Type B pancreatic cell (in vitro differentiated cells): ENCODE results near the gene SUCO. TPM values are rescaled to one million over a fixed set of nuclear protein-coding genes. Genes with fewer than 3 reads are reported as not detected.
A peak's percentile ranks its signal among the peaks of the same experiment; 100 is the strongest.

Experiments used
- DNase-seq: peaks from one replicate; pipeline ENCODE4 v3.0.0; 2021; ENCODE audit warnings: mixed read lengths; ENCODE audit not compliant: unreplicated experiment; ENCODE audit errors: extremely low spot score
- H3K27ac Mint-ChIP-seq: 2 replicates; pipeline ENCODE4 v1.8.0; 2021; ENCODE audit warnings: mild to moderate bottlenecking, mixed read lengths
- H3K27me3 Mint-ChIP-seq: 2 replicates; pipeline ENCODE4 v1.8.0; 2021; ENCODE audit warnings: mixed read lengths
- H3K36me3 Mint-ChIP-seq: 2 replicates; pipeline ENCODE4 v1.8.0; 2021; ENCODE audit warnings: mixed read lengths
- H3K4me1 Mint-ChIP-seq: one replicate; pipeline ENCODE4 v1.8.0; 2021; ENCODE audit warnings: mixed read lengths; ENCODE audit not compliant: unreplicated experiment
- H3K4me3 Mint-ChIP-seq: 2 replicates; pipeline ENCODE4 v1.8.0; 2021; ENCODE audit warnings: mild to moderate bottlenecking, mixed read lengths
- H3K9me3 Mint-ChIP-seq: 2 replicates; pipeline ENCODE4 v1.8.0; 2021; ENCODE audit warnings: mixed read lengths
- CTCF ChIP-seq: fragments of 200-600 bp; sonication (generic); conservative IDR thresholded peaks from 2 replicates; pipeline ENCODE4 v1.5.0; 2021; ENCODE audit warnings: antibody characterized with exemption, mild to moderate bottlenecking
- total RNA-seq: library from RNA; stranded (reverse); gene quantifications from 2 replicates; pipeline ENCODE4 v1.2.1, GENCODE V29; 2021; ENCODE audit warnings: low replicate concordance

SUCO gene
- total RNA-seq, 1 donor from 2014 or later: 88.3 TPM

GRCh38 chr1:172532183-172532699, 709 bp upstream of the SUCO start:
- peak overlapping the region; percentile 99 for H3K27ac Mint-ChIP-seq
- peak overlapping the region; percentile 100 for H3K4me3 Mint-ChIP-seq
- no peak for TF ChIP-seq CTCF
- no peaks in the 10 kb centered on the region for H3K27me3 Mint-ChIP-seq
- no peaks in the 10 kb centered on the region for H3K9me3 Mint-ChIP-seq
- peaks cover 28% of the 10 kb centered on the region for H3K4me1 Mint-ChIP-seq
- H3K36me3 Mint-ChIP-seq: no peaks in the 10 kb centered on the region
- peak; percentile 79 for DNase-seq

GRCh38 chr1:172533513-172534151, 682 bp downstream of the SUCO start:
- peak overlapping the region; percentile 100 for H3K4me3 Mint-ChIP-seq
- peaks cover 35% of the 10 kb centered on the region for H3K4me1 Mint-ChIP-seq
- no peaks in the 10 kb centered on the region for H3K9me3 Mint-ChIP-seq
- peak overlapping the region; percentile 99 for H3K27ac Mint-ChIP-seq
- no peaks in the 10 kb centered on the region for H3K27me3 Mint-ChIP-seq
- no peak for DNase-seq
- no peaks in the 10 kb centered on the region for H3K36me3 Mint-ChIP-seq
- no peak for TF ChIP-seq CTCF

- H3K27me3 Mint-ChIP-seq: no peaks in the 10 kb centered on the region
- H3K4me1 Mint-ChIP-seq: peaks cover 39% of the 10 kb centered on the region
- TF ChIP-seq CTCF: no peak
- H3K36me3 Mint-ChIP-seq: no peaks in the 10 kb centered on the region
- H3K27ac Mint-ChIP-seq: no peak overlapping the region
- H3K9me3 Mint-ChIP-seq: no peaks in the 10 kb centered on the region
- H3K4me3 Mint-ChIP-seq: peak overlapping the region; percentile 100
- DNase-seq: no peak
Observed at GRCh38 chr1:172536256-172536655, 3.3 kb downstream of the SUCO start.

GRCh38 chr1:172537366-172537765, 4.4 kb downstream of the SUCO start:
- Mint-ChIP-seq H3K4me1 (peaks cover 37% of the 10 kb centered on the region), H3K27ac (peak overlapping the region; percentile 13), H3K4me3 (peak overlapping the region; percentile 23)

GRCh38 chr1:172537827-172538391, 5.0 kb downstream of the SUCO start:
- Mint-ChIP-seq H3K4me3 (peak overlapping the region; percentile 23), H3K27me3 (no peaks in the 10 kb centered on the region), H3K27ac (peak overlapping the region; percentile 13), H3K36me3 (peaks cover 3% of the 10 kb centered on the region), H3K9me3 (peaks cover 3% of the 10 kb centered on the region), H3K4me1 (peaks cover 43% of the 10 kb centered on the region)
- TF ChIP-seq CTCF: no peak
- no peak for DNase-seq

More at GRCh38 chr1:172537366-172537765, 4.4 kb downstream of the SUCO start:
- TF ChIP-seq CTCF: no peak
- Mint-ChIP-seq H3K27me3 (no peaks in the 10 kb centered on the region), H3K9me3 (peaks cover 3% of the 10 kb centered on the region), H3K36me3 (peaks cover 3% of the 10 kb centered on the region)
- DNase-seq: no peak
